ENCODE results near the gene LHX3. TPM values are rescaled to one million over a fixed set of nuclear protein-coding genes. Genes with fewer than 3 reads are reported as not detected.

Gene LHX3
- total RNA-seq, 1 donor from 2014 or later = not detected

DNA sequence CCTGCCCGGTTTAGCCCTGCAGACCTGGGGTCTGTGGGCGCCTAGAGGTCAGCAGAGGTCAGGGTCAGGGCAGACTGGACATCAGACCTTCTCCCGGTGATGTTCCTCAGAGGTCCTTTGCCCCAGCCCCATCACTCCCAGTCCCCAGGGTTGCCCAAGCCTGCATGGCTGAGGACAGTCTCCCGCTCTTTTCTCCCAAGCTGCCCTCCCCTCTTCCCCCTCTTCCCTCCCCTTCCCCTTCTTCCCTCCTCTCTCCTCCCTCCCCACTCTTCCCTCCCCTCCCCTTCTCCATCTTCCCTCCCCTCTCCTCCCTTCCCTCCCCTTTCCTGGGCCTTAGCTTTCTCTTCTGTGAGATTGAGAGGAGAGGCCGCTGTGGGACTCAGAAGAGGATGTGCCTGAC is 10.4 kb downstream of the LHX3 start:
- Histone ChIP-seq H2AFZ (ENCODE audit: low read depth, low read length) (no peak overlapping the region), H3K9ac (ENCODE audit: low read length) (no peak overlapping the region), H3K36me3 (ENCODE audit: insufficient read depth, low read length) (no peaks in the 10 kb centered on the region), H3K27me3 (ENCODE audit: insufficient read depth, low read length) (peaks cover 74% of the 10 kb centered on the region), H3K4me1 (ENCODE audit: insufficient read depth, low read length) (no peaks in the 10 kb centered on the region), H3K4me3 (ENCODE audit: insufficient read depth, low read depth, low read length) (no peak overlapping the region), H3K4me2 (ENCODE audit: low read length) (no peak overlapping the region), H3K79me2 (ENCODE audit: insufficient read depth, low read length) (no peaks in the 10 kb centered on the region), H3K27ac (ENCODE audit: low read depth, low read length) (no peak overlapping the region), H4K20me1 (ENCODE audit: insufficient read depth, low read length) (no peaks in the 10 kb centered on the region), H3K9me3 (ENCODE audit: insufficient read depth, low read depth, low read length) (no peaks in the 10 kb centered on the region)
- H3K4me3 Mint-ChIP-seq (ENCODE audit: unreplicated experiment) = no peak overlapping the region
- H3K9me3 Mint-ChIP-seq (ENCODE audit: unreplicated experiment) = peaks cover 2% of the 10 kb centered on the region
- H3K27me3 Mint-ChIP-seq (ENCODE audit: low read depth, unreplicated experiment) = peaks cover 58% of the 10 kb centered on the region
- H3K4me1 Mint-ChIP-seq (ENCODE audit: low read depth, unreplicated experiment) = no peaks in the 10 kb centered on the region
- H3K27ac Mint-ChIP-seq (ENCODE audit: unreplicated experiment) = no peak overlapping the region
- FAIRE-seq (no peak), DNase-seq (ENCODE audit: low read depth) (no peak)
- TF ChIP-seq EZH2 (IDR thresholded peaks at IDR 0.05; ENCODE audit: insufficient read depth, low read length) = peak; percentile 4
- TF ChIP-seq, protein P1, sequence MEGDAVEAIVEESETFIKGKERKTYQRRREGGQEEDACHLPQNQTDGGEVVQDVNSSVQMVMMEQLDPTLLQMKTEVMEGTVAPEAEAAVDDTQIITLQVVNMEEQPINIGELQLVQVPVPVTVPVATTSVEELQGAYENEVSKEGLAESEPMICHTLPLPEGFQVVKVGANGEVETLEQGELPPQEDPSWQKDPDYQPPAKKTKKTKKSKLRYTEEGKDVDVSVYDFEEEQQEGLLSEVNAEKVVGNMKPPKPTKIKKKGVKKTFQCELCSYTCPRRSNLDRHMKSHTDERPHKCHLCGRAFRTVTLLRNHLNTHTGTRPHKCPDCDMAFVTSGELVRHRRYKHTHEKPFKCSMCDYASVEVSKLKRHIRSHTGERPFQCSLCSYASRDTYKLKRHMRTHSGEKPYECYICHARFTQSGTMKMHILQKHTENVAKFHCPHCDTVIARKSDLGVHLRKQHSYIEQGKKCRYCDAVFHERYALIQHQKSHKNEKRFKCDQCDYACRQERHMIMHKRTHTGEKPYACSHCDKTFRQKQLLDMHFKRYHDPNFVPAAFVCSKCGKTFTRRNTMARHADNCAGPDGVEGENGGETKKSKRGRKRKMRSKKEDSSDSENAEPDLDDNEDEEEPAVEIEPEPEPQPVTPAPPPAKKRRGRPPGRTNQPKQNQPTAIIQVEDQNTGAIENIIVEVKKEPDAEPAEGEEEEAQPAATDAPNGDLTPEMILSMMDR (IDR thresholded peaks at IDR 0.05; ENCODE audit: insufficient read depth, low read depth, low read length) = no peak
- no peaks in the 10 kb centered on the region for H3K36me3 Mint-ChIP-seq (ENCODE audit: low read depth, unreplicated experiment)

DNA sequence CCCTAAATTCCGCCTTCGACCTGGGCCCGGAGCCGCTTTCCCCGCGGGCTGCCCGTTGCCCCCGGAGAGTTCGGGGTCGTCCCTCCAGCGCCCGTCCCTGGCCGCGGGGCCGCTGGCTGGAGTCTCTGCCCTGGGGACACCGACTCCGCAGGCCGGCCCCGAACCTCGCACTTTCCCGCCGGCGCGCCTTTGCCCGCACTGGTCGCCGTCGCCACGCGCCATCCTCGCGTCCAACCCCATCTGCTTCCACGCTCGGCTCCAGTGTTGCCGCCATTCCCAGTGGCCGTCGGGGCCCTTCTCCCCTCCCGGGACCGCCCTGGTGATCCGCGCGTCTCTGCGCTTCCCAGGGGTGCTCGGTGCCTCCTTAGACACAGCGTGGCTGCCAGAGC is 11.0 kb downstream of the LHX3 start:
- no peak for FAIRE-seq
- H3K27ac ChIP-seq (ENCODE audit: low read depth, low read length) = no peak overlapping the region
- H3K79me2 ChIP-seq (ENCODE audit: insufficient read depth, low read length) = no peaks in the 10 kb centered on the region
- Mint-ChIP-seq H3K4me1 (ENCODE audit: low read depth, unreplicated experiment) (no peaks in the 10 kb centered on the region), H3K4me3 (ENCODE audit: unreplicated experiment) (no peak overlapping the region), H3K27ac (ENCODE audit: unreplicated experiment) (no peak overlapping the region), H3K27me3 (ENCODE audit: low read depth, unreplicated experiment) (peaks cover 56% of the 10 kb centered on the region), H3K9me3 (ENCODE audit: unreplicated experiment) (peaks cover 2% of the 10 kb centered on the region), H3K36me3 (ENCODE audit: low read depth, unreplicated experiment) (no peaks in the 10 kb centered on the region)
- H3K4me1 ChIP-seq (ENCODE audit: insufficient read depth, low read length) = no peaks in the 10 kb centered on the region
- TF ChIP-seq, protein P1 (IDR thresholded peaks at IDR 0.05; ENCODE audit: insufficient read depth, low read depth, low read length) = no peak
- TF ChIP-seq EZH2 (IDR thresholded peaks at IDR 0.05; ENCODE audit: insufficient read depth, low read length) = peak; percentile 24
- peaks cover 73% of the 10 kb centered on the region for H3K27me3 ChIP-seq (ENCODE audit: insufficient read depth, low read length)
- DNase-seq (ENCODE audit: low read depth) = no peak
- no peaks in the 10 kb centered on the region for H3K9me3 ChIP-seq (ENCODE audit: insufficient read depth, low read depth, low read length)
- no peaks in the 10 kb centered on the region for H4K20me1 ChIP-seq (ENCODE audit: insufficient read depth, low read length)
- H3K4me2 ChIP-seq (ENCODE audit: low read length) = no peak overlapping the region
- H2AFZ ChIP-seq (ENCODE audit: low read depth, low read length) = no peak overlapping the region
- H3K4me3 ChIP-seq (ENCODE audit: insufficient read depth, low read depth, low read length) = no peak overlapping the region
- H3K36me3 ChIP-seq (ENCODE audit: insufficient read depth, low read length) = no peaks in the 10 kb centered on the region
- no peak overlapping the region for H3K9ac ChIP-seq (ENCODE audit: low read length)

DNA sequence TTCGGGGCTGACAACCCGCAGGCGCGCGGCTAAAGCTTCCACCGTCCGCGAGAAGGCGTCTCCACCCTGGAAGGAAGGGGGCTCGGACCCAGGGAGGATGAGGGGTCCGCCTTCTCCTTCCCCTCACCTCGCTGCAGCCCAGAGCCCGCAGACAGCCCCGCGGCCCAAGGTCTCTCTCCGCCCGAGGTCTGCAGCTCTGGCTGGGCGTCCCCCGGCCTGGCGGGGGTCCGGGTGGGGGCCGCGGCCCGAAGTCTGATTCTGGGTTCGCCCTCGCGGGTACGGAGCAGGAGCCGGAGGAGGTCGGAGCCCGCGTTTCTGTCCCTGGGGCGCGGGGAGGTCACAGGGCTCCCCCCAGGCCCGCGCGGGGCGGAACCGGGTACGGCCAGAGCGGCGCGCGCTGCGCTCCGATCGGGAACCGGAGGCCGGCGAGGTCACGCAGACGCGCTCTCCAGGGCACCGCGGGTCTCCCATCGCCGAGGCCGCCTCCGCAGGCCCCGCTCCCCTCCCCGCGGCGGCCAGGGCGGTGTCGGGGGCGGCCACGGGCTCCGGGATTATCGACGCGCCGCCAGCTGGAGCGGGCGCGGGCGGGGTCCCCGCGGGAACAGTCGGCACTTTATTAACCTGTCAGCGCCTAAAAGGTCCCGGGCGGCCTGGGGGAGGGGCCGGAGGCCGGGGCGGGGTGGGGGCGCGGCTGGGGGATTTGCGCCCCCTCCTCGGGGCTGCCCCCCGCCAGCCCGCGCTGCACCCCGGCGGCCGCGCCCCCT is 11.6 kb downstream of the LHX3 start:
- no peak for FAIRE-seq
- peaks cover 2% of the 10 kb centered on the region for H3K9me3 Mint-ChIP-seq (ENCODE audit: unreplicated experiment)
- no peak overlapping the region for H2AFZ ChIP-seq (ENCODE audit: low read depth, low read length)
- H3K27me3 ChIP-seq (ENCODE audit: insufficient read depth, low read length) = peaks cover 70% of the 10 kb centered on the region
- H3K4me1 ChIP-seq (ENCODE audit: insufficient read depth, low read length) = no peaks in the 10 kb centered on the region
- no peak overlapping the region for H3K27ac ChIP-seq (ENCODE audit: low read depth, low read length)
- H3K9me3 ChIP-seq (ENCODE audit: insufficient read depth, low read depth, low read length) = no peaks in the 10 kb centered on the region
- no peaks in the 10 kb centered on the region for H3K36me3 Mint-ChIP-seq (ENCODE audit: low read depth, unreplicated experiment)
- peaks cover 56% of the 10 kb centered on the region for H3K27me3 Mint-ChIP-seq (ENCODE audit: low read depth, unreplicated experiment)
- no peak overlapping the region for H3K4me3 ChIP-seq (ENCODE audit: insufficient read depth, low read depth, low read length)
- H3K4me2 ChIP-seq (ENCODE audit: low read length) = no peak overlapping the region
- no peaks in the 10 kb centered on the region for H3K4me1 Mint-ChIP-seq (ENCODE audit: low read depth, unreplicated experiment)
- H3K27ac Mint-ChIP-seq (ENCODE audit: unreplicated experiment) = no peak overlapping the region
- H3K36me3 ChIP-seq (ENCODE audit: insufficient read depth, low read length) = no peaks in the 10 kb centered on the region
- no peak for DNase-seq (ENCODE audit: low read depth)
- TF ChIP-seq, protein P1 (IDR thresholded peaks at IDR 0.05; ENCODE audit: insufficient read depth, low read depth, low read length) = no peak
- TF ChIP-seq EZH2 (IDR thresholded peaks at IDR 0.05; ENCODE audit: insufficient read depth, low read length) = peak; percentile 99
- no peaks in the 10 kb centered on the region for H4K20me1 ChIP-seq (ENCODE audit: insufficient read depth, low read length)
- no peak overlapping the region for H3K9ac ChIP-seq (ENCODE audit: low read length)
- H3K79me2 ChIP-seq (ENCODE audit: insufficient read depth, low read length) = no peaks in the 10 kb centered on the region
- no peak overlapping the region for H3K4me3 Mint-ChIP-seq (ENCODE audit: unreplicated experiment)
